GM18909 (cell line): ENCODE measurements around the gene PPP1CA.

Experiments
- ATAC-seq: cut with Tn5 transposase; IDR thresholded peaks from one replicate; pipeline ENCODE4 v1.9.1; 2021; ENCODE audit warnings: mild to moderate bottlenecking; ENCODE audit not compliant: unreplicated experiment, poor library complexity

The PPP1CA gene

DNA sequence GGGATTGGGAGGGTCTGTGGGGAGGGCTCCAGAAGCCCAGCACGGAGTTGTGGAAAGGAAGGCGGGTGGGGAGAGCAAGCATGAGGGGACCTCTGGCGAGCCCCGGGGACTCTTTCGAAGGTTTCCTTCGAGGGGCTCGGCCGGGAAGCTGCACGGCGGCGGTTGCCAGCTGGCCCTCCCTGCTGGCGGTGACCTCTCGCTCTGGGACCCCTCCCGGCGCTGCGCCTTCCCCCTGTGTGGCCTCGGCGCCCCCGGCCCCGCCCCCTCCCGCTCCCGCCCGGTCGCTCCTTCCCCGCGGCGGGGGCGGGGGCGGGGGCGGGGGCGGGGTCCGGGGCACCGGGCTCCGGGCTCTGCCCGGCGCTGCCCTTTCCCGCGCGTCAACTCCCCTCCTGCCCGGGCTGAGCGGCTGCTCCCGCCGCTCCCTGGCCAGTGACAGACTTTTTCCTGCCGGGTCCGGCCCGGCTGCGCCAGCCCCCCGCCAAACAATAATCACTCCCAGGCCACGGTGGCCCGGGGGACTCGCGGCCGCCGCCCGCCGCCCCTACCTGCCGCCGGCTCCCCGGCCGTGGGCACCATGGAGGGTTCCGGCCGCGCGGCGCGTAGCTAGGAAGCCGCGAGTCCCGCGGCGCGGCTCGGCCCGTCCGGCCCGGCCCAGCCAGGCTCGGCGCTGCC lies 29.2 kb downstream of the PPP1CA start:
- no peak for ATAC-seq

- no peak for ATAC-seq
Measured at GRCh38 chr11:67371911-67372320, 29.7 kb downstream of the PPP1CA start.

DNA sequence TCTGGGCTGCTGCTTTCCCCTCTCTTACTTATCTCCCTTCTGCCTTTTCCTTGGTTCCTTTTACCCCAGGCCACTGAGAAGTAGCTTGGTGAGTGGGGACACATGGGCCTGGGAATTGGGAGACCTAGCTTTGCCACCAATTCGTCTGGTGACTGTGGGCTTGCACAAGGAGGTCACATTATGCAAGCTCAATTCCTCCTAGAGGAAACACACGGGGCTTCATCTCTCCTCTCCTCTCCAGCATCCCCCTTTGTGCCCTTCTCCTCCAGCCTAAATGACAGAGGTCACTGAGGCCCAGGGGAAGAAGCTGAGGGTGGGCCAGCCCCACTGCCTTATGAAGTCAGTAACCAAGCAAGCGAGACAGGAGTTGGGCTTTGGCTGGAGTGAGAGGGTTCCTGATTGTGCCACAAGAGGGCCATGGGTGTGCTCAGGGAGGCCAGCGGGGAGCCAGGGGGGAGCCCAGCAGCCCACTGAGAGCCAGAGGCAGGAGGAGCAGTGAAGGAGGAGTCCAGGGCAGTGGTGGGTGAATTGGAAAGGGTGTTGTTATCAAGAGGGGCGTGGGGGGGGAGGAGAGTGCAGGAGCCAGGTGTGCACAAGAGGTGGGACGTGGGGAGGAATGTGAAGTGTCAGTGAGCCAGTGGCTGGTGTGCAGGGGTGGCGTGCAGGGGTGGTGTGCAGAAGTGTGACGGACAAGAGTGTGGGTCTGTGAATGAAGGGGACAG lies 30.3 kb downstream of the PPP1CA start:
- ATAC-seq: no peak

DNA sequence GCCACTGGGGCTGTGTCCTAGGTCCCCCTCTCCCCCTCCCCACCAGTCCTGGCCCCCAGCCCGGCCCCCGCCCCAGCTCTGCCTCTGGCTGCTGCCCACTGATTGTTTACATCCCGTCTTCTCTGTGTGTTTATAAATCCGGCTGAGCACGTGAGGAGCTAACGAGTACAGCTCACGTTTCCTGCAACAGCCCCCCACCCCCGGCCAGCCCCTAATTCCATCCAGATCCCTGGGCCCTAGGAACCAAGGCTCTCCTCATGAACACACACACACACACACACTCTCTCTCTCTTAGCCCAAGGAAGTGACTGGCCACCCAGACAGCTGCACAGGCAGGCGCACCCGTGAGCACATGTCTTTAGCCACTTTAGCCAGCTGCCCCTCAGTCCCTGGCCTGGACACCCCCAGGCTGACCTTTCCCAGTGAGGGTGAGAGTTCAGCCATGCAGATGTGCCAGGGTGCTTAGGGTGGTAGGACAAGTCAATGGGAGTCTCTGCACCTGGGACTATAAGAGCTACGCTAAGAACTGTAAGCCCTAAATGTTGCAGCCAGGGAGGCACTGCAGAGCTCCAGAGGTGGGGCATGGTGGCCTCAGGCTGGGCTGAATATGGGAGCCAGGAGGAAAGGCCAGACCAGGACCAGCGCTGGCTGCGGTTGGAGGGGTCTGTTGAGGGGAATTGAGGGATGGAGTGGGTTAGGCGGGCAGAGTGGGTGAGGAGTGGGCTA lies 31.1 kb downstream of the PPP1CA start:
- ATAC-seq: no peak

DNA sequence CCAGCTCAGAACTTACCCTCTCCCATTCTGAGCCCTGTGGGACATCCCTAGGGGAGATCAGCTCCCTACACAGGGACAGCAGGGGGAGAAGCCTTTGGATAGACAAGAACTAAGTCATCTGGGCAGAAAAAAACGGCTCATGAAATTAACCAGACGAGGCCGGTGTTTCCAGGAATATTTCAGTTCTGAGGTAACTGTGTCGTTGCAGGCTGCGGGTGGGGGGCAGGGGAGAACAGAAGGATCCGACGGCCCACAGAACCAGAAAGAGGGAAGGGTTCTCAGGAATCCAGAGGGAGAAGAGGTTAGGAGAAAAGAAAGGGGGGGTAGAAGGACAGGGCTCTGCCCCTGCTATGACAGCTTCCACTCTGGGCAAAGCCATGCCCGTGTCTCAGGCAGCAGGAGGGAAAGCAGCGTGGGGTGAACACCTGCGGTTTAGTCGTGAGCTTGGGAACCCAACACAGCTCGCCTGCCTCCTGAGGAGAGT lies 31.8 kb downstream of the PPP1CA start:
- no peak for ATAC-seq

DNA sequence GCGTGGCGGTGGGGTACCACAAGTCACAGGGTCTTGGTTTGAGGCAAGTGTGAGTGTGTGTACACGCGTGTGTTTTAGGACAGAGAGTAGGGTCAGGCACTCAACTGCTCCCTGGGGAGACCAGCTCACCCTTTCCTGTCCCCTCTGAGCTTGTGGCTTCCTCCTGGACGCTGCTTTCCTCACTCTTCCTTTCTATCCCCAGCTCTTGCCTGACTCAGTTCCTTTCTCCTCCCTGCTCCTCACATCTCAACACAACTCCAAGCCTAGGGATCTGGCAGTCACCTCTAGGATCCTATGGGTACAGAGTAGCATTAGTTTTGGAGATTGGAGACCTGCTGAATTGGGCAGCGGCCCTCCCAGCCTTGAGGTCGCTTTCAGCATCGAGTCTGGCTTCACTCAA lies 32.4 kb downstream of the PPP1CA start:
- ATAC-seq: no peak

DNA sequence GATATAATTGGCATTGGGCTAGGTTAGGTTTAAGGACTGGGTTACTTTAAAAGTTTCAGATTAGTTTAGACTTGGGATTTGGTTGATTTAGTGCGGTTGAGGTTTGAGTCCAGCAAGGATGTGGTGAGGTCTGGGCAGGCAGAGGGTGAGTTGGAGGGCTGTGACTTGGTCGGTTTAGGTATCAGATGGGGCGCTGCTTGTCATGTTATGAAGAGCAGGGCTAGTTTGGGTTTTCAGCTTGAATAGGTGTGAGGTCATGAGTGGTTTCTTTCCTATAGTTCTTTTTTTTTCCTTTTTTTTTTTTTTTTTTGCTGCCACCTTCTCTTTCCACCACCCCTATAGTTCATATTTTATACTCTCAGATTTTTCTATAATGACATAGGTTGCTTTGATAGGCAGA lies 33.0 kb downstream of the PPP1CA start:
- no peak for ATAC-seq

DNA sequence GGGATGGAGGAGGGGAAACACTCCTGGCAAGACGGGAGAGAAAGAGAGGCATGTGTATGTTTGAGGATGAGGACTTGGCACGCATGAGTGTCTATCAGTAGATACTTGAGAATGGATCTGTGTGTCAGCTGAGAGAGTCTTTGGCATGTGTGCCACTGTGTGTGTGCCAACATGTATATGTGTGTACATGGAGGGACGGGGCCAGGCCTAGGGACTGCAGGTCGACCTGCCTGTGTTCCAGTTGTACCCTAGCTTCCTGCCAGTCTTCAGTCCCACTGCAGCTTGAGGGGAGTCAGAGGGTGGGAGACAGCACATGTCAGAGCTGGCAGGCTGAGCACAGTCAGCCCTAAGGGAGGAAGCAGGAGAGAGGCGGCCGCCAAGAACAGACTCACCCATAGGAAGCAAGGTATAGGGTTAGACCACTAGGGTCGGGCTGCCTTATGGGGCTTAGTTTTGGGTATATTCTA lies 33.9 kb downstream of the PPP1CA start:
- ATAC-seq: no peak

GRCh38 chr11:67366961-67367760 lies 34.5 kb downstream of the PPP1CA start:
- ATAC-seq: no peak

DNA sequence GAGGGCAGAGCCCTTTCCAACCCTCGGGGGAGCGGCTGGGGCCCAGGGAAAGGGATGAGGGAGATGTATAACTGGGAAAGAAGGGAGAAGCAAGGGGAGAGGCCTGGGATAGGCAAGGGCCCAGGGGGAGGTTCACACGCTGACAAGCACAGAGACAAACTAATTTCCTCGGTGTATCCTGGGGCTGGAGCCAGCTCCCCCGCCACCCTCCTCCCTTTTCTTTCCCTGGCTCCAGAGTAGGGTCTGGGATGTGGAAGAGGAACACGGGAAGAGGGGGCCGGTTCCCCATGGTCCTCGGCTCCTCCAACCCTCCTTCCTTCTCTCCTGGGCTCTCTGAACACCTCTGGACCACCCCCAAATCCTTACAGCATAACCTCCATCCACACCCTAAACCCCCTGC lies 35.1 kb downstream of the PPP1CA start:
- no peak for ATAC-seq

- no peak for ATAC-seq
Measured at GRCh38 chr11:67365736-67366444, 35.8 kb downstream of the PPP1CA start.

DNA sequence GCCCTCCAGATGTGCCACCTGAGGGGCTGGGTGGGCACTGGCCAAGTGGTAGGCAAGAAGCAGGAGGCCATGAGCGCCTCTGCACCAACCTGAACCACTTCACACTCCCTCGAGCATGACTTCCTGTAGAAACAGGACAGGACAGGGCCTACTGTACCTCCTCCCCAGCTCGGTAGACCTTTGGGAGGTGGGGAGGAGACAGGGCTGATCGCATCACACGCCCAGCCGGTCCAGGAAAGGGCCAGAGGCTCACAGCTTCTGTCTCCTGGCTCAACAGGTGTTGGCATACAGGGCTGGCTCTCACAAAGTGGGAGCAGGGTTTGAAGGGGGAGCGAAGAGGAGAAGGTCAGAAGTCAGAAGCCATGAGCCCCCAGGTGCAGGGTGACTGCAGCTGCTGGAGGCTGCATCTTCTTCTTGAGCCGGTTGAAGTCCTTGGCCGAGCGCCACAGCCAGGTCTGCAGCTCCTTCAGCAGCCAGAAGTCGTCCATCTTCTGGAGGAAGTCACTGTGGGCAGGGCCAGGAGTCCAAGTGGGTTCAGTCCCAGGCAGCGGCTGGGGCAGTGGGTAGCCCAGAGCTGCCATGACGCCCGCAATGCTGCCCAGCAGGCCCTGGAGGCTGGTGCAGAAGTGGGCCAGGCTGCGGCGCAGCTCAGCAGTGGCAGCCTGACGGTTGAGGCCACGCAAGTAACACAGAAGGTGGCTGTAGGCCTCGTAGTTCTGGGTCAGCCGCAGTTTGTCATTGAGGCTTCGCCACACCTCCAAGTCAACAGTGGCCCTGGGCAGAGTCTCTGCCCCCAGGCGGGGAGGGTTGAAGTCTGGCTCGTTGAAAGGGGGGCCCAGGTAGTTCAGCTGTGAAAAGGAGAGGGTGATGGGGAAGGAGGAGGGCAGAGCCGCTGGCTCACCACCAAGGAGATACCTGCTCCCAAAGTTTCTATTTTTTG lies 36.6 kb downstream of the PPP1CA start:
- no peak for ATAC-seq

GRCh38 chr11:67364169-67364568 lies 37.5 kb downstream of the PPP1CA start:
- no peak for ATAC-seq

- no peak for ATAC-seq
Measured at GRCh38 chr11:67357831-67358670, 43.6 kb downstream of the PPP1CA start.

GRCh38 chr11:67356864-67357561 lies 44.6 kb downstream of the PPP1CA start:
- ATAC-seq: no peak

- no peak for ATAC-seq
Measured at GRCh38 chr11:67356387-67356863, 45.2 kb downstream of the PPP1CA start.

- ATAC-seq: no peak
Measured at GRCh38 chr11:67355794-67356386, 45.8 kb downstream of the PPP1CA start.
